ENCODE results near the gene FPR3.

- TF ChIP-seq EZH2 (IDR thresholded peaks at IDR 0.05; ENCODE audit: low read length, missing control alignments) (no peak), CTCF (conservative IDR thresholded peaks at IDR 0.05 in 1 of 2, IDR thresholded peaks at IDR 0.05 in 1 of 2; ENCODE audit: low read depth in 1 of 2, low read length in 2 of 2) (no peak)
Measured at GRCh38 chr19:51816711-51817110, 21.8 kb downstream of the FPR3 start.
